IMR-90 (cell line): Measurements from ENCODE around the gene CA6. TPM values are rescaled to one million over a fixed set of nuclear protein-coding genes. Genes with fewer than 3 reads are reported as not detected.
A peak's percentile ranks its signal among the peaks of the same experiment; 100 is the strongest.

Experiments
- ATAC-seq: fragments of 200-7000 bp; cut with Tn5 transposase; 2 replicates; pipeline ENCODE4 v1.9.1; 2020; ENCODE audit warnings: low read depth, mild to moderate bottlenecking, moderate library complexity
- Bru-seq: library from RNA; stranded (reverse); fragments of 400-500 nt; gene quantifications from one replicate; lab custom pipeline; 2021; lab: Mats Ljungman, UMichigan
- BruChase-seq, 2 experiments: library from RNA; stranded (reverse); fragments of 400-500 nt; gene quantifications; one replicate each; lab custom pipeline; 2021; lab: Mats Ljungman, UMichigan
- BruUV-seq: library from RNA; stranded (reverse); fragments of 400-500 nt; replicated peaks from 2 replicates; lab custom pipeline; 2021; lab: Mats Ljungman, UMichigan
- CTCF ChIA-PET: fragments of 300-600 bp; formaldehyde crosslinking; extraction: SDS; loops from one replicate; lab custom pipeline; 2021; ENCODE audit warnings: antibody characterized with exemption; lab: Yijun Ruan, JAX
- POLR2A ChIA-PET: fragments of 300-600 bp; sonication (Branson Sonifier 250); formaldehyde crosslinking; loops from one replicate; lab custom pipeline; 2022; ENCODE audit warnings: antibody characterized with exemption; ENCODE audit not compliant: unreplicated experiment; lab: Charles Lee
- DNase-seq: peaks from one replicate; pipeline ENCODE4 v3.0.0; 2013
- H2AFZ ChIP-seq: replicated peaks from 2 replicates; pipeline ENCODE3; 2013; ENCODE audit warnings: low read length, mild to moderate bottlenecking; ENCODE audit not compliant: poor library complexity
- H2AK5ac ChIP-seq: 2 replicates; pipeline ENCODE4 v1.6.1; 2013; ENCODE audit warnings: low read depth, low read length, inconsistent platforms
- H2AK9ac ChIP-seq: replicated peaks from 2 replicates; pipeline ENCODE3; 2013; ENCODE audit warnings: mild to moderate bottlenecking, low read depth, low read length, moderate library complexity; ENCODE audit not compliant: poor library complexity
- H2BK120ac ChIP-seq: 2 replicates; pipeline ENCODE4 v1.6.1; 2013; ENCODE audit warnings: low read depth, low read length, inconsistent platforms
- H2BK15ac ChIP-seq: 3 replicates; pipeline ENCODE4 v1.6.1; 2013; ENCODE audit warnings: low read depth, low read length, inconsistent platforms
- H2BK20ac ChIP-seq: 2 replicates; pipeline ENCODE4 v1.6.1; 2013; ENCODE audit warnings: low read depth, mild to moderate bottlenecking, inconsistent platforms, low read length, moderate library complexity
- H2BK5ac ChIP-seq: 2 replicates; pipeline ENCODE4 v1.6.1; 2013; ENCODE audit warnings: mild to moderate bottlenecking, low read depth, low read length, inconsistent platforms; ENCODE audit not compliant: poor library complexity, severe bottlenecking
- H3K14ac ChIP-seq: replicated peaks from 2 replicates; pipeline ENCODE4 v1.6.1; 2013; ENCODE audit warnings: low read depth, low read length, inconsistent platforms
- H3K18ac ChIP-seq: 2 replicates; pipeline ENCODE4 v1.6.1; 2013; ENCODE audit warnings: low read depth, low read length, control low read depth
- H3K23ac ChIP-seq: 2 replicates; pipeline ENCODE4 v1.6.1; 2013; ENCODE audit warnings: low read depth, low read length, inconsistent platforms
- H3K27ac ChIP-seq: 2 replicates; pipeline ENCODE4 v1.5.1; 2013; ENCODE audit warnings: mild to moderate bottlenecking, control low read depth, low read length; ENCODE audit not compliant: insufficient read depth
- H3K27me3 ChIP-seq: 2 replicates; pipeline ENCODE4 v1.6.1; 2013; ENCODE audit warnings: low read length; ENCODE audit not compliant: control insufficient read depth, insufficient read depth
- H3K36me3 ChIP-seq: 2 replicates; pipeline ENCODE4 v1.6.1; 2013; ENCODE audit warnings: low read length, mixed read lengths; ENCODE audit not compliant: control insufficient read depth, insufficient read depth
- H3K4ac ChIP-seq: 2 replicates; pipeline ENCODE4 v1.6.1; 2013; ENCODE audit warnings: low read depth, low read length, inconsistent platforms
- H3K4me1 ChIP-seq: 2 replicates; pipeline ENCODE4 v1.6.1; 2013; ENCODE audit warnings: low read length, mixed read lengths; ENCODE audit not compliant: control insufficient read depth, insufficient read depth
- H3K4me2 ChIP-seq: 2 replicates; pipeline ENCODE4 v1.6.1; 2013; ENCODE audit warnings: low read depth, mild to moderate bottlenecking, control low read depth, low read length, moderate library complexity
- H3K4me3 ChIP-seq: 2 replicates; pipeline ENCODE4 v1.5.1; 2013; ENCODE audit warnings: low read depth, mild to moderate bottlenecking, control low read depth, low read length, moderate library complexity; ENCODE audit not compliant: insufficient read depth
- H3K56ac ChIP-seq: 2 replicates; pipeline ENCODE4 v1.6.1; 2013; ENCODE audit warnings: low read length, inconsistent platforms; ENCODE audit not compliant: insufficient read depth; ENCODE audit errors: extremely low read depth
- H3K79me1 ChIP-seq, 2 experiments: 2 replicates each; pipeline ENCODE4 v1.6.1; 2013; ENCODE audit warnings: low read length in 2 of 2, inconsistent platforms in 1 of 2, low read depth in 1 of 2
- H3K9ac ChIP-seq: 2 replicates; pipeline ENCODE4 v1.6.1; 2013; ENCODE audit warnings: low read depth, low read length, control low read depth
- H3K9me1 ChIP-seq: 2 replicates; pipeline ENCODE4 v1.6.1; 2013; ENCODE audit warnings: low read length, inconsistent platforms; ENCODE audit not compliant: insufficient read depth
- H3K9me3 ChIP-seq: 2 replicates; pipeline ENCODE4 v1.6.1; 2013; ENCODE audit warnings: low read length; ENCODE audit not compliant: control insufficient read depth, insufficient read depth
- H4K20me1 ChIP-seq: 2 replicates; pipeline ENCODE4 v1.6.1; 2013; ENCODE audit warnings: low read length, inconsistent platforms; ENCODE audit not compliant: insufficient read depth
- H4K5ac ChIP-seq: 2 replicates; pipeline ENCODE4 v1.6.1; 2013; ENCODE audit warnings: mild to moderate bottlenecking, low read depth, low read length, control low read depth
- H4K8ac ChIP-seq, 2 experiments: 2 replicates each; pipeline ENCODE4 v1.6.1; 2013; ENCODE audit warnings: low read depth in 2 of 2, low read length in 2 of 2, control low read depth in 1 of 2, inconsistent platforms in 1 of 2
- H4K91ac ChIP-seq: 2 replicates; pipeline ENCODE4 v1.6.1; 2013; ENCODE audit warnings: low read depth, low read length, inconsistent platforms; ENCODE audit not compliant: insufficient read depth
- BHLHE40 ChIP-seq: fragments of 150-350 bp; IDR thresholded peaks from 2 replicates; pipeline ENCODE4 v1.6.1; 2016; ENCODE audit warnings: mild to moderate bottlenecking, low read depth, low read length
- CEBPB ChIP-seq: IDR thresholded peaks from 2 replicates; pipeline ENCODE4 v1.6.1; 2012; ENCODE audit warnings: low read depth, low read length, improper control_type of control experiment
- CHD1 ChIP-seq: IDR thresholded peaks from 2 replicates; pipeline ENCODE4 v1.6.1; 2012; ENCODE audit warnings: low read depth, low read length, improper control_type of control experiment
- FOS ChIP-seq: fragments of 150-350 bp; IDR thresholded peaks from 2 replicates; pipeline ENCODE4 v1.6.1; 2016; ENCODE audit warnings: low read depth, low read length
- MAFK ChIP-seq: IDR thresholded peaks from 2 replicates; pipeline ENCODE4 v1.6.1; 2012; ENCODE audit warnings: low read depth, low read length, improper control_type of control experiment
- MAZ ChIP-seq: IDR thresholded peaks from 2 replicates; pipeline ENCODE4 v1.6.1; 2012; ENCODE audit warnings: low read depth, mild to moderate bottlenecking, low read length, improper control_type of control experiment, moderate library complexity, borderline replicate concordance
- MXI1 ChIP-seq: IDR thresholded peaks from 2 replicates; pipeline ENCODE4 v1.6.1; 2012; ENCODE audit warnings: low read depth, mild to moderate bottlenecking, low read length, moderate library complexity, borderline replicate concordance
- NFE2L2 ChIP-seq: fragments of 150-350 bp; IDR thresholded peaks from 2 replicates; pipeline ENCODE4 v1.6.1; 2016; ENCODE audit warnings: low read depth, mild to moderate bottlenecking, low read length
- POLR2A ChIP-seq: IDR thresholded peaks from 2 replicates; pipeline ENCODE4 v1.6.1; 2012; ENCODE audit warnings: mild to moderate bottlenecking, low read depth, low read length
- RAD21 ChIP-seq: IDR thresholded peaks from 2 replicates; pipeline ENCODE4 v1.6.1; 2012; ENCODE audit warnings: low read length, improper control_type of control experiment
- RCOR1 ChIP-seq: IDR thresholded peaks from 2 replicates; pipeline ENCODE4 v1.6.1; 2012; ENCODE audit warnings: mild to moderate bottlenecking, low read length, improper control_type of control experiment; ENCODE audit not compliant: insufficient replicate concordance
- RFX5 ChIP-seq: IDR thresholded peaks from 2 replicates; pipeline ENCODE4 v1.8.0; 2012; ENCODE audit warnings: low read depth, mild to moderate bottlenecking, low read length, moderate library complexity
- SMC3 ChIP-seq: fragments of 150-350 bp; IDR thresholded peaks from 2 replicates; pipeline ENCODE4 v1.6.1; 2016; ENCODE audit warnings: low read depth, mild to moderate bottlenecking, antibody characterized with exemption, low read length, moderate library complexity
- WGBS, 2 experiments: methylation state at CpG; one replicate each; pipeline versions ENCODE4 v1.1.5 to v1.1.7; 2013; ENCODE audit warnings: missing lambda C conversion rate in 2 of 2; ENCODE audit not compliant: insufficient read length in 1 of 2; ENCODE audit errors: extremely low coverage in 2 of 2; 5-methylcytosine and 5-hydroxymethylcytosine counted together
- dilution Hi-C: fragments of 300-500 bp; cut with HindIII; formaldehyde crosslinking; loops from one replicate; pipeline ENCODE4 v1.14.3; 2018; ENCODE audit warnings: low sequenced_read_pairs; ENCODE audit not compliant: unreplicated experiment
- in situ Hi-C: fragments of 300-500 bp; cut with MboI; formaldehyde crosslinking; loops from 3 replicates; pipeline ENCODE4 v1.14.3; 2019; ENCODE audit warnings: low sequenced_read_pairs, inconsistent platforms, mixed read lengths
- intact Hi-C: fragments of 100-400 bp; cut with micrococcal nuclease; formaldehyde crosslinking; loops from 2 replicates; pipeline ENCODE4 v1.10.0; 2022
- long read RNA-seq: library from polyadenylated mRNA; unstranded; transcript quantifications from one replicate; pipeline ENCODE4 v2.0.0, GENCODE V29; 2021; ENCODE audit not compliant: unreplicated experiment
- polyA plus RNA-seq, 3 experiments: library from polyadenylated mRNA; depleted of rRNA; stranded (reverse); fragments of >200 nt; gene quantifications; 2 replicates each; pipeline ENCODE4 v1.2.3, GENCODE V29; 2012; ENCODE audit warnings: low replicate concordance in 1 of 3
- total RNA-seq: library from RNA; depleted of rRNA; stranded (reverse); fragments of >200 nt; gene quantifications from 2 replicates; pipeline ENCODE4 v1.2.3, GENCODE V29; 2012; rRNA removed
- TF ChIP-seq, protein P1 (sequence below): conservative IDR thresholded peaks from 2 replicates; pipeline ENCODE4 v1.5.1; 2012; ENCODE audit warnings: mild to moderate bottlenecking, low read depth, low read length, improper control_type of control experiment
- TF ChIP-seq, protein P2 (sequence below): fragments of 150-350 bp; IDR thresholded peaks from 2 replicates; pipeline ENCODE4 v1.6.1; 2016; ENCODE audit warnings: low read depth, mild to moderate bottlenecking, low read length, moderate library complexity, borderline replicate concordance
- TF ChIP-seq, protein P3 (sequence below): fragments of 150-350 bp; IDR thresholded peaks from 2 replicates; pipeline ENCODE4 v1.6.1; 2017; ENCODE audit warnings: mild to moderate bottlenecking, antibody characterized with exemption, low read length, low read depth

The CA6 gene
- total RNA-seq (not detected in 2 replicates), polyA plus RNA-seq (2012; rRNA removed) (not detected in 2 replicates), Bru-seq, nascent RNA (not detected), BruChase-seq, experiment 1, labeled RNA remaining after a 6-hour chase (percentile 2 among the genes with signal in this experiment), BruChase-seq, experiment 2, labeled RNA remaining after a 2-hour chase (not detected)
- polyA plus RNA-seq (2012; cell fraction: cytosol; rRNA removed), result not detected in 2 replicates
- polyA plus RNA-seq (2012; cell fraction: nucleus; rRNA removed; ENCODE audit: low replicate concordance), result not detected in 2 replicates
- long read RNA-seq, result 0 reads

DNA sequence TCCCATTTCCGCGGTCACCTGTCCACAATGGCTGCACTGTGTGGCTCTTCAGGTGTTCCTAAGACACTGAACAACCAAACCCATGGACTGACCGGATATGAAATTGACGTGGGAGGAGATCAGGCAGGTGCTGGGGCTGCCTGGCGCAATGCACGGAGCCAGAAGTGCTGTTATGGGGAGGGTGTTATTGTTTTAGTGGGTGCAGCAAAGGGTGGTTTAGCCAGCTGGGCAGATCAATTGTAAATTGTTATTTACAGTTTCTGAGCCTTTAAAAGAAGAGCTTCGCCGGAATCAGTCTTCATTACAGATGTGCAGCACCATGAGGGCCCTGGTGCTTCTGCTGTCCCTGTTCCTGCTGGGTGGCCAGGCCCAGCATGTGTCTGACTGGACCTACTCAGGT, at the start of gene CA6:
TSS of gene CA6 (plus strand) at position 301 of the 400 bp plus-strand sequence. CDS start at position 320, 19 bp downstream.
- Histone ChIP-seq H3K9me3 (no peaks in the 10 kb centered on the region), H2BK5ac (no peak within 1 kb of the TSS), H2AK9ac (no peak within 1 kb of the TSS), H4K8ac (no peak within 1 kb of the TSS), H3K14ac (no peak within 1 kb of the TSS), H3K36me3 (no peaks in the 10 kb centered on the region), H2AK5ac (no peak within 1 kb of the TSS), H4K5ac (no peak within 1 kb of the TSS), H3K4me3 (no peak within 1 kb of the TSS), H2BK20ac (no peak within 1 kb of the TSS), H2BK120ac (no peak within 1 kb of the TSS), H3K23ac (no peak within 1 kb of the TSS), H3K27me3 (peaks cover 2% of the 10 kb centered on the region; the same call in 1 of the 2 replicates), H3K18ac (no peak within 1 kb of the TSS), H2AFZ (no peak within 1 kb of the TSS), H3K9me1 (no peaks in the 10 kb centered on the region; the same call in 1 of the 2 replicates), H3K4me1 (no peaks in the 10 kb centered on the region), H2BK15ac (no peak within 1 kb of the TSS), H3K4ac (no peak within 1 kb of the TSS), H3K79me1 (no peaks in the 10 kb centered on the region), H4K91ac (no peak within 1 kb of the TSS), H3K9ac (no peak within 1 kb of the TSS), H3K56ac (no peak within 1 kb of the TSS), H3K27ac (no peak within 1 kb of the TSS), H4K20me1 (no peaks in the 10 kb centered on the region), H3K4me2 (no peak within 1 kb of the TSS)
- POLR2A ChIA-PET, result no interaction called here
- intact Hi-C loops (no loop called here), dilution Hi-C loops (no loop called here), in situ Hi-C loops (no loop called here)
- BruUV-seq, result no TSS peak
- CTCF ChIA-PET, result no interaction called here
- WGBS, 2 experiments, result 93% methylated on average over 3 of the region's 8 CpGs; no CpG with 5 or more reads in 1 of the 2 experiments
- ATAC-seq (no peak), DNase-seq (no peak)
- no peak for TF ChIP-seq MXI1
- no peak for TF ChIP-seq RCOR1
- TF ChIP-seq, protein P1, sequence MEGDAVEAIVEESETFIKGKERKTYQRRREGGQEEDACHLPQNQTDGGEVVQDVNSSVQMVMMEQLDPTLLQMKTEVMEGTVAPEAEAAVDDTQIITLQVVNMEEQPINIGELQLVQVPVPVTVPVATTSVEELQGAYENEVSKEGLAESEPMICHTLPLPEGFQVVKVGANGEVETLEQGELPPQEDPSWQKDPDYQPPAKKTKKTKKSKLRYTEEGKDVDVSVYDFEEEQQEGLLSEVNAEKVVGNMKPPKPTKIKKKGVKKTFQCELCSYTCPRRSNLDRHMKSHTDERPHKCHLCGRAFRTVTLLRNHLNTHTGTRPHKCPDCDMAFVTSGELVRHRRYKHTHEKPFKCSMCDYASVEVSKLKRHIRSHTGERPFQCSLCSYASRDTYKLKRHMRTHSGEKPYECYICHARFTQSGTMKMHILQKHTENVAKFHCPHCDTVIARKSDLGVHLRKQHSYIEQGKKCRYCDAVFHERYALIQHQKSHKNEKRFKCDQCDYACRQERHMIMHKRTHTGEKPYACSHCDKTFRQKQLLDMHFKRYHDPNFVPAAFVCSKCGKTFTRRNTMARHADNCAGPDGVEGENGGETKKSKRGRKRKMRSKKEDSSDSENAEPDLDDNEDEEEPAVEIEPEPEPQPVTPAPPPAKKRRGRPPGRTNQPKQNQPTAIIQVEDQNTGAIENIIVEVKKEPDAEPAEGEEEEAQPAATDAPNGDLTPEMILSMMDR, result no peak
- no peak for TF ChIP-seq RFX5
- TF ChIP-seq RAD21, result no peak
- no peak for TF ChIP-seq CHD1
- TF ChIP-seq MAZ, result no peak
- TF ChIP-seq SMC3, result no peak
- TF ChIP-seq MAFK, result no peak
- no peak for TF ChIP-seq BHLHE40
- no peak for TF ChIP-seq CEBPB
- TF ChIP-seq, protein P2, sequence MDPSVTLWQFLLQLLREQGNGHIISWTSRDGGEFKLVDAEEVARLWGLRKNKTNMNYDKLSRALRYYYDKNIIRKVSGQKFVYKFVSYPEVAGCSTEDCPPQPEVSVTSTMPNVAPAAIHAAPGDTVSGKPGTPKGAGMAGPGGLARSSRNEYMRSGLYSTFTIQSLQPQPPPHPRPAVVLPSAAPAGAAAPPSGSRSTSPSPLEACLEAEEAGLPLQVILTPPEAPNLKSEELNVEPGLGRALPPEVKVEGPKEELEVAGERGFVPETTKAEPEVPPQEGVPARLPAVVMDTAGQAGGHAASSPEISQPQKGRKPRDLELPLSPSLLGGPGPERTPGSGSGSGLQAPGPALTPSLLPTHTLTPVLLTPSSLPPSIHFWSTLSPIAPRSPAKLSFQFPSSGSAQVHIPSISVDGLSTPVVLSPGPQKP, result no peak
- TF ChIP-seq POLR2A, result no peak
- TF ChIP-seq, protein P3, sequence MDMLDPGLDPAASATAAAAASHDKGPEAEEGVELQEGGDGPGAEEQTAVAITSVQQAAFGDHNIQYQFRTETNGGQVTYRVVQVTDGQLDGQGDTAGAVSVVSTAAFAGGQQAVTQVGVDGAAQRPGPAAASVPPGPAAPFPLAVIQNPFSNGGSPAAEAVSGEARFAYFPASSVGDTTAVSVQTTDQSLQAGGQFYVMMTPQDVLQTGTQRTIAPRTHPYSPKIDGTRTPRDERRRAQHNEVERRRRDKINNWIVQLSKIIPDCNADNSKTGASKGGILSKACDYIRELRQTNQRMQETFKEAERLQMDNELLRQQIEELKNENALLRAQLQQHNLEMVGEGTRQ, result no peak
- TF ChIP-seq FOS, result no peak
- no peak for TF ChIP-seq NFE2L2
